HepG2 (cell line): ENCODE results near the gene PRM2. TPM values are rescaled to one million over a fixed set of nuclear protein-coding genes. Genes with fewer than 3 reads are reported as not detected.

Source experiments
- ARNTL ChIP-seq: sonication (generic); formaldehyde crosslinking; IDR thresholded peaks from 2 replicates; pipeline ENCODE4 v1.4.0; 2020; ENCODE audit warnings: mild to moderate bottlenecking, missing genetic modification reagents
- ATF6 ChIP-seq: sonication (generic); formaldehyde crosslinking; conservative IDR thresholded peaks from 2 replicates; pipeline ENCODE4 v1.4.0; 2020; ENCODE audit warnings: missing genetic modification reagents
- BATF2 ChIP-seq: sonication (generic); formaldehyde crosslinking; IDR thresholded peaks from 2 replicates; pipeline ENCODE4 v1.8.0; 2022; ENCODE audit warnings: mild to moderate bottlenecking, missing genetic modification reagents, moderate library complexity
- ERF ChIP-seq: IDR thresholded peaks from 2 replicates; pipeline ENCODE4 v1.6.1; 2018; ENCODE audit warnings: missing biosample characterization, missing genetic modification reagents
- MYC ChIP-seq: sonication (generic); formaldehyde crosslinking; IDR thresholded peaks from 2 replicates; pipeline ENCODE4 v1.9.0; 2021; ENCODE audit warnings: missing genetic modification reagents, borderline replicate concordance
- NCOA5 ChIP-seq: sonication (generic); formaldehyde crosslinking; IDR thresholded peaks from 2 replicates; pipeline ENCODE4 v1.4.0; 2020; ENCODE audit warnings: missing genetic modification reagents
- NFATC3 ChIP-seq: sonication (generic); formaldehyde crosslinking; IDR thresholded peaks from 2 replicates; pipeline ENCODE4 v1.5.1; 2020; ENCODE audit warnings: mild to moderate bottlenecking, missing genetic modification reagents
- NR2F2 ChIP-seq: IDR thresholded peaks from 2 replicates; pipeline ENCODE4 v1.6.1; 2012; ENCODE audit warnings: low read depth, inconsistent platforms, borderline replicate concordance
- PHF21A ChIP-seq: sonication (generic); formaldehyde crosslinking; IDR thresholded peaks from 2 replicates; pipeline ENCODE4 v1.5.0; 2020; ENCODE audit warnings: mild to moderate bottlenecking, missing genetic modification reagents
- PLRG1 ChIP-seq: fragments of 450-650 bp; conservative IDR thresholded peaks from 2 replicates; pipeline ENCODE4 v1.6.1; 2016
- RERE ChIP-seq: IDR thresholded peaks from 2 replicates; pipeline ENCODE4 v1.6.1; 2016; ENCODE audit warnings: low read depth, missing genetic modification reagents, missing compliant biosample characterization
- SAP130 ChIP-seq: IDR thresholded peaks from 2 replicates; pipeline ENCODE4 v1.6.1; 2016; ENCODE audit warnings: low read depth
- TAF1 ChIP-seq: sonication (generic); formaldehyde crosslinking; IDR thresholded peaks from 2 replicates; pipeline ENCODE4 v1.4.0; 2020; ENCODE audit warnings: missing genetic modification reagents
- YEATS2 ChIP-seq: sonication (generic); formaldehyde crosslinking; IDR thresholded peaks from 2 replicates; pipeline ENCODE4 v1.4.0; 2020; ENCODE audit warnings: missing genetic modification reagents, borderline replicate concordance
- ZFP37 ChIP-seq: sonication (generic); formaldehyde crosslinking; IDR thresholded peaks from 2 replicates; pipeline ENCODE4 v1.4.0; 2020; ENCODE audit warnings: missing genetic modification reagents, borderline replicate concordance
- ZFP90 ChIP-seq: sonication (generic); formaldehyde crosslinking; IDR thresholded peaks from 2 replicates; pipeline ENCODE4 v1.8.0; 2022; ENCODE audit warnings: missing genetic modification reagents, mild to moderate bottlenecking, inconsistent platforms, borderline replicate concordance
- ZMYM3 ChIP-seq: sonication (generic); formaldehyde crosslinking; IDR thresholded peaks from 2 replicates; pipeline ENCODE4 v1.5.1; 2020; ENCODE audit warnings: mild to moderate bottlenecking, missing genetic modification reagents
- ZNF143 ChIP-seq: sonication (generic); formaldehyde crosslinking; IDR thresholded peaks from 2 replicates; pipeline ENCODE4 v1.4.0; 2020; ENCODE audit warnings: missing genetic modification reagents
- ZNF619 ChIP-seq: sonication (generic); formaldehyde crosslinking; IDR thresholded peaks from 2 replicates; pipeline ENCODE4 v1.4.0; 2020; ENCODE audit warnings: mild to moderate bottlenecking, missing genetic modification reagents
- ZNF749 ChIP-seq: sonication (generic); formaldehyde crosslinking; IDR thresholded peaks from 2 replicates; pipeline ENCODE4 v1.8.0; 2022; ENCODE audit warnings: mild to moderate bottlenecking, missing genetic modification reagents, moderate library complexity, borderline replicate concordance
- ZNF775 ChIP-seq: sonication (generic); formaldehyde crosslinking; IDR thresholded peaks from 2 replicates; pipeline ENCODE4 v1.4.0; 2020; ENCODE audit warnings: missing genetic modification reagents, mild to moderate bottlenecking, moderate library complexity, borderline replicate concordance
- polyA plus RNA-seq, 8 experiments: library from polyadenylated mRNA; depleted of rRNA in 3 of 8; stranded (reverse) in 7 of 8; unstranded in 1 of 8; fragments of >200 nt; fragmentation: Illumina TruSeq in 4 of 8; extraction: Trizol in 4 of 8; gene quantifications; 2 replicates each; pipeline versions ENCODE4 v1.2.1 to v1.2.3, GENCODE V29; 2011 to 2016; ENCODE audit warnings: low read depth in 4 of 8, missing spikeins in 1 of 8, mixed read lengths in 1 of 8; ENCODE audit not compliant: insufficient read depth in 1 of 8
- total RNA-seq, 5 experiments: library from RNA; depleted of rRNA; stranded (reverse); fragments of >200 nt; fragmentation: Illumina TruSeq; extraction: Trizol; gene quantifications; 2 replicates each; pipeline ENCODE4 v1.2.3, GENCODE V29; 2016; ENCODE audit warnings: low read depth in 1 of 5

Gene PRM2
- total and polyA plus RNA-seq, 2 of the 13 experiments (the other 11 are each of a cell fraction or from before 2014, with no cell fraction given), result 0.54 TPM; not detected in 1

GRCh38 chr16:11299865-11300559 lies 23.7 kb upstream of the PRM2 start (continued):
- TF ChIP-seq ATF6 (CRISPR knock-in tag) (no peak), ZFP37 (CRISPR knock-in tag) (0 out of 2 replicates have a peak, but pooled peaks have one; percentile 71), SAP130 (CRISPR knock-in tag) (0 out of 2 replicates have a peak, but pooled peaks have one; percentile 26), PLRG1 (no peak), NR2F2 (no peak), ZNF775 (CRISPR knock-in tag) (no peak), YEATS2 (CRISPR knock-in tag) (no peak), ZMYM3 (peak; percentile 55; the same call in 1 of the 2 replicates), ARNTL (CRISPR knock-in tag) (0 out of 2 replicates have a peak, but pooled peaks have one; percentile 28), RERE (CRISPR knock-in tag) (no peak), ZNF749 (CRISPR knock-in tag) (no peak), ZNF143 (0 out of 2 replicates have a peak, but pooled peaks have one; percentile 22), ERF (CRISPR knock-in tag) (no peak), ZNF619 (CRISPR knock-in tag) (peak; percentile 45; the same call in 1 of the 2 replicates), TAF1 (CRISPR knock-in tag) (no peak), BATF2 (no peak), PHF21A (CRISPR knock-in tag) (no peak), MYC (peak; percentile 31), NFATC3 (no peak), ZFP90 (0 out of 2 replicates have a peak, but pooled peaks have one; percentile 52), NCOA5 (no peak)
